ENCODE measurements around the gene ISOC1.

Gene ISOC1

DNA sequence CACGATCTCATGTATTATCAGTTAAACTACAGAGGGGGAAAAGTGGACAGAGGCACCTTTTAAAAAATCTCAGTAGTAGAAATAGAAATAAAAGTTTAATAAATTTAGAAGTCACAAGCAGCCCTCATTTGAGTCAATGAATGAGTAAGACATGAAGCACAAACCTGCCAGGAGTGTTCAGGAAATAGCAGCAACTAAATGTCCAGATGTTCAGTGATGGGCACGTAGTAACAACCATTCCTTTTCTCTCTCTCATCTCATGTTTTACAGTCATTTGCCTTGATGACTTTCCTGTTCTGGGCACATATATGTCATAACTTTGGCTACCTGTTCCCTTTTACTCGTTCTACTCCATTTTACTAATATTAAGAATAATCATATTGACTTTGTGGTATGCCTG lies 17.7 kb downstream of the ISOC1 start:
- TF ChIP-seq POLR2AphosphoS5 (IDR thresholded peaks at IDR 0.05; ENCODE audit: borderline replicate concordance, low read depth, low read length) (no peak), EZH2 (IDR thresholded peaks at IDR 0.05) (no peak), FOXP2 (optimal IDR thresholded peaks at IDR 0.05; ENCODE audit: control extremely low read depth, extremely low read length, insufficient read depth) (no peak)
- Histone ChIP-seq H3K9me3 (ENCODE audit: low read depth, low read length) (no peaks in the 10 kb centered on the region), H3K36me3 (ENCODE audit: insufficient read depth, low read length) (no peaks in the 10 kb centered on the region), H3K9ac (ENCODE audit: insufficient read length) (no peak overlapping the region), H3K4me3 (no peak overlapping the region), H3K27ac (no peak overlapping the region)
- no peak for DNase-seq (ENCODE audit: low read depth, low spot score)

DNA sequence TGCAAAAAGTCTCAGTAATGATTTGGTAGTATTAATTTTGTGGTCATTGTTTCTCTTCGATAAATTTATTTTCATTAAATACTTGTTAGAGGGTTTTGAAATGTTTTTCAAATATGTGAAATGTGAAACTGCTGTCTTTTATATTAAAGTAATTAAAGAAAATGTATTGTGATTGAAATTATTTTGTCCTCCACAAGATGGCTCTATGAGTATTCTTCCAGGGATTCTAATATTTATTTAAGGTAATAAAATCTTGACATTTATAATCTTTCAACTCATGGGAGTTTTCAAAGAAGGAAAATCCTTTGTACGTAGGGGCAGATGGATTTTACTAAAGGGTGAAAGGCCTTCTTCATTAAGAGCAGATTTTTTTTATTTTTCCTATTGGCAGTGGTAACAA lies 19.3 kb downstream of the ISOC1 start:
- no peak overlapping the region for H3K4me3 ChIP-seq
- no peaks in the 10 kb centered on the region for H3K9me3 ChIP-seq (ENCODE audit: low read depth, low read length)
- no peaks in the 10 kb centered on the region for H3K36me3 ChIP-seq (ENCODE audit: insufficient read depth, low read length)
- TF ChIP-seq POLR2AphosphoS5 (IDR thresholded peaks at IDR 0.05; ENCODE audit: borderline replicate concordance, low read depth, low read length) (no peak), FOXP2 (optimal IDR thresholded peaks at IDR 0.05; ENCODE audit: control extremely low read depth, extremely low read length, insufficient read depth) (no peak), EZH2 (IDR thresholded peaks at IDR 0.05) (no peak)
- DNase-seq (ENCODE audit: low read depth, low spot score): no peak
- no peak overlapping the region for H3K27ac ChIP-seq
- H3K9ac ChIP-seq (ENCODE audit: insufficient read length): no peak overlapping the region

DNA sequence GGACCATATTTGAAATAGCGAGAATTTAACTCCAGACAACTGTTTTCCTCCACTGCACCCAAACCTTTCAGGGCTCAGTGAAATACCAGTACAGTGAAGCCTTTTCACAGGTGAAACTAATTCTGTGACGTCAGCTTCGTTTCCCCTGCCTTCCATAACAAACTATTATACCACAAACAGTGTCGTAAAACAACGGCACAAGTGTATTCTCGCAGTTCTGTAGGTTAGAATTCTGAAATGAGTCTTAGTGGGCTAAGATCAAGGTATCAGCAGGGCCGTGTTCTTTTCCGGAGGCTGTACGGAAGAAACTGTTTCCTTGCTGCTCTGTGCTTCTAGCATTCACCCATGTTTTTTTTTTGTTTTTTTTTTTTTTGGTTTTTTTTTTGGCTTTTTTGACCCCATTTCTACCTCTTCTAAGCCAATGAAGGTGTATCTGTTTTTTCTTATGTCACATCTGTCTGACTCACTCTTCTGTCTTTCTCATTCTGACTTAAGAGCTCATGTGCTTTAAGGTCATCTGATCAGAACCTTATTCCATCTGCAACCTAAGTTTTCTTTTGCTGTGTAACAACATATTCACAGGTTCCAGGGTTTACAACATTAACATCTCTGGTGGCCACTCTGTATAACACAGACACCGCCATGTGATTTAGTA lies 20.1 kb downstream of the ISOC1 start:
- no peak overlapping the region for H3K4me3 ChIP-seq
- DNase-seq (ENCODE audit: low read depth, low spot score): no peak
- TF ChIP-seq POLR2AphosphoS5 (IDR thresholded peaks at IDR 0.05; ENCODE audit: borderline replicate concordance, low read depth, low read length) (no peak), EZH2 (IDR thresholded peaks at IDR 0.05) (no peak), FOXP2 (optimal IDR thresholded peaks at IDR 0.05; ENCODE audit: control extremely low read depth, extremely low read length, insufficient read depth) (no peak)
- no peak overlapping the region for H3K27ac ChIP-seq
- no peak overlapping the region for H3K9ac ChIP-seq (ENCODE audit: insufficient read length)
- H3K36me3 ChIP-seq (ENCODE audit: insufficient read depth, low read length): no peaks in the 10 kb centered on the region
- H3K9me3 ChIP-seq (ENCODE audit: low read depth, low read length): no peaks in the 10 kb centered on the region

DNA sequence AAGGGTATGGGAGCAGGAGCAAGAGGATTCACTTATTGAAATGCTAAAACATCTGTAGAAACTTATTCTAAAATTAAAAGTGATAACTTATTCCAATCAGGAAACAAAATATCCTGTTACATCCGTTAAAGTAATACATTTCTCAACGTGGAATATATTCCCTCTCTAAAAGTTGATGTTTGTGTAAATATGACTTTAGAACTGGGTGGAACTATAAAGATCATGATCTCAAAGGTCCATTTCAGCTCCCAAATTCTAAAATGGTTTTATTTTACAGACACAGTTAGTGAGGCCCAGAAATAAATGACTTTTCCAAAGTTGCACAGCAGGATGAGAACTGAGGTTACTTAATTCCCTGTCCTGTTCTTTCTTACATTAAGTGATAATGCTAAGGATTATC lies 21.1 kb downstream of the ISOC1 start:
- Histone ChIP-seq H3K4me3 (no peak overlapping the region), H3K36me3 (ENCODE audit: insufficient read depth, low read length) (no peaks in the 10 kb centered on the region), H3K27ac (no peak overlapping the region), H3K9ac (ENCODE audit: insufficient read length) (no peak overlapping the region), H3K9me3 (ENCODE audit: low read depth, low read length) (no peaks in the 10 kb centered on the region)
- no peak for DNase-seq (ENCODE audit: low read depth, low spot score)
- no peak for TF ChIP-seq POLR2AphosphoS5 (IDR thresholded peaks at IDR 0.05; ENCODE audit: borderline replicate concordance, low read depth, low read length)
- TF ChIP-seq FOXP2 (optimal IDR thresholded peaks at IDR 0.05; ENCODE audit: control extremely low read depth, extremely low read length, insufficient read depth): no peak
- no peak for TF ChIP-seq EZH2 (IDR thresholded peaks at IDR 0.05)

DNA sequence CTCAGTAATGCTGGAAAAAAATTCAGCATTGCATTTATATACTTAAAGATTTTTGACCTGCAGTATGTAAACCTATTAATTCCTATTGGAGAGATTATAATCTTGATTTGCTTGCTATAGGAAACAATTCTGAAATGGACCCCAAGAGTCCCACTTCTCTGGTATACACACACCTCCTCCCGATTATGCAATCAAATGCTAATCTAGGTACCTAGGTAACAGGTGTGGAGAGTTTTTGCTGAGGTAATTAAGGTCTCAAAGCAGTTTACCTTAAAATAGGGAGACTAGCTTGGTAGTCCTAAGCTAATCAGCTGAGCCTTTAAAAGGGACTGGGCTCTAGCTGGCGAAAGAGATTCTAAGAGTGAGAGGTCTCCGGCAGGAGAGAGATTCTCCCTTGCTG lies 22.2 kb downstream of the ISOC1 start:
- H3K4me3 ChIP-seq: no peak overlapping the region
- TF ChIP-seq FOXP2 (optimal IDR thresholded peaks at IDR 0.05; ENCODE audit: control extremely low read depth, extremely low read length, insufficient read depth) (no peak), EZH2 (IDR thresholded peaks at IDR 0.05) (no peak), POLR2AphosphoS5 (IDR thresholded peaks at IDR 0.05; ENCODE audit: borderline replicate concordance, low read depth, low read length) (no peak)

DNA sequence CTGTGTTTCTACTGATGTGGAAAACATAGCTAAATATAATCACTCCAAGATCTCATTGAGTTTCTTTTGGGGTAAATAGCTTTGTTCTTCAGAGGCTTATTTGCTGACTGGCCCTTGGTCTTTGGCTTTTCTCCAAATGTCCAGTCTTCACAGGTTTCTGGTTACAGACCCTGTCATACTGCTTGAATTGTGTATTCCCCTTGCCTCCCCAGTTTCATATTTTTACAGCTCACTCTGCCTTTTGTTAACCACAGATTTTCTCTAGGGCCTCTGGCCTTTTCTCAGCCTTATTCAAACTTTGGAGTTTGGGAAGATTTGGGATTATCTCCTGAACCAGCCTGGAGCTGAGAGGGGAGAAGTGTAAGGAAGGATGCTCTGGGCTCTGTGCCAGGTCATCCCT lies 23.9 kb downstream of the ISOC1 start:
- TF ChIP-seq EZH2 (IDR thresholded peaks at IDR 0.05) (no peak), FOXP2 (optimal IDR thresholded peaks at IDR 0.05; ENCODE audit: control extremely low read depth, extremely low read length, insufficient read depth) (no peak), POLR2AphosphoS5 (IDR thresholded peaks at IDR 0.05; ENCODE audit: borderline replicate concordance, low read depth, low read length) (no peak)
- Histone ChIP-seq H3K36me3 (ENCODE audit: insufficient read depth, low read length) (no peaks in the 10 kb centered on the region), H3K27ac (no peak overlapping the region), H3K9me3 (ENCODE audit: low read depth, low read length) (no peaks in the 10 kb centered on the region), H3K9ac (ENCODE audit: insufficient read length) (no peak overlapping the region), H3K4me3 (no peak overlapping the region)
- no peak for DNase-seq (ENCODE audit: low read depth, low spot score)

More for the DNA sequence above, 22.2 kb downstream of the ISOC1 start:
- DNase-seq (ENCODE audit: low read depth, low spot score): no peak
- H3K9me3 ChIP-seq (ENCODE audit: low read depth, low read length): no peaks in the 10 kb centered on the region
- H3K27ac ChIP-seq: no peak overlapping the region
- H3K9ac ChIP-seq (ENCODE audit: insufficient read length): no peak overlapping the region
- H3K36me3 ChIP-seq (ENCODE audit: insufficient read depth, low read length): no peaks in the 10 kb centered on the region

DNA sequence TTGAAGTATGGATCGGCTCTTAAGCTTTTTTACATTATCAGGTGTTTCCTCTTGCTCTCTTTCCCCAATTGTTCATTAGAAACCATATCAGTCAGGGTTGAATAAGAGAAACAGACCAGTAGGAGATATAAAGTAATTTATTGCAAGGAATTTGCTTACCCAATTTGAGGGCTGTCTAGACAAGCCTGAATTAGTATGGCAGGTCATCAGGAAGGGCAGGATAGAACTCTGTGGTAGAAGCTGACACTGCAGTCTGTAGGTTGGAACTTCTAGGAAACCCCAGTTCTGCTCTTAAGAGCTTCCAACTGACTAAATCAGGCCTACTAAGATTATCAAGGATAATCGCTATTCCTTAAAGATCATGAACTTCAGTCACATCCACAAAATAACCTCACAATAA lies 24.3 kb downstream of the ISOC1 start:
- H3K27ac ChIP-seq: no peak overlapping the region

DNA sequence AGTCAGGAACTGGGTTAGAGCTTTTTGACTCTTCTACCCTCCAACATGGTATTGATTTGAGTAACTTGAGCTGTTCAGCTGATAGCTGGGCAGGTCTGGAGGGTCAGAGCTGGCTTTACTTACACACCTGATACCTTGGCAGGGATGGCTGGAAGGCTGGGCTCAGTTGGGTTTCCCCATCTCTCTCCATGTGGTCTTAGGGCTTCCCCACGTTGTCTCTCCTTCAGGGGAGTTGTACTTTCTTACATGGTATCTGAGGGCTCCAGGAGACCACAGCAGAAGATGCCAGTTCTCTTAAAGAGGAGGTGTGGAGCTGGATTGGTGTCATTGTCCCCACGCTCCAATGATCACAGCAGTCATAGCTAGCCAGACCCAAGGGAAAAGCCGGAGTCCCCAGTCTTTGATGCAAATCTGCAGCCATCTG lies 25.6 kb downstream of the ISOC1 start:
- no peak overlapping the region for H3K4me3 ChIP-seq
- DNase-seq (ENCODE audit: low read depth, low spot score): no peak
- no peaks in the 10 kb centered on the region for H3K9me3 ChIP-seq (ENCODE audit: low read depth, low read length)
- H3K9ac ChIP-seq (ENCODE audit: insufficient read length): no peak overlapping the region
- no peak overlapping the region for H3K27ac ChIP-seq
- TF ChIP-seq FOXP2 (optimal IDR thresholded peaks at IDR 0.05; ENCODE audit: control extremely low read depth, extremely low read length, insufficient read depth) (no peak), EZH2 (IDR thresholded peaks at IDR 0.05) (no peak), POLR2AphosphoS5 (IDR thresholded peaks at IDR 0.05; ENCODE audit: borderline replicate concordance, low read depth, low read length) (no peak)
- H3K36me3 ChIP-seq (ENCODE audit: insufficient read depth, low read length): no peaks in the 10 kb centered on the region

More for the DNA sequence above, 24.3 kb downstream of the ISOC1 start:
- TF ChIP-seq FOXP2 (optimal IDR thresholded peaks at IDR 0.05; ENCODE audit: control extremely low read depth, extremely low read length, insufficient read depth) (no peak), EZH2 (IDR thresholded peaks at IDR 0.05) (no peak), POLR2AphosphoS5 (IDR thresholded peaks at IDR 0.05; ENCODE audit: borderline replicate concordance, low read depth, low read length) (no peak)
- Histone ChIP-seq H3K9ac (ENCODE audit: insufficient read length) (no peak overlapping the region), H3K4me3 (no peak overlapping the region), H3K36me3 (ENCODE audit: insufficient read depth, low read length) (no peaks in the 10 kb centered on the region), H3K9me3 (ENCODE audit: low read depth, low read length) (no peaks in the 10 kb centered on the region)
- no peak for DNase-seq (ENCODE audit: low read depth, low spot score)

DNA sequence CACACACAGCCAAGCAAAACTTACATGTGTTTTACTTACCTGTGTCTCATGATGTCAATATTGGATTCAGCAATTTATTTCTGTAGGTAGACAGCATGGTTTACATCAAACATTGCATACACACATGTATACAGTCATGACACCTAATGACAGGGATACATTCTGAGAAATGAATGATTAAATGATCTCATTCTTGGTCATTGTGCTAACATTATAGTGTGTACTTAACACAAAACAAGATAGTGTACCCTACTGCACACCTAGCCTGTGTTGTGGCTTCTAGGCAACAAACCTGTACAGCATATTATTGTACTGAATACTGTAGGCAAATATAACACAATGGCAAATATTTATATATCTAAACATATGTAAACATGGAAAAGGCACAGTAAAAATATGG lies 28.0 kb downstream of the ISOC1 start:
- no peaks in the 10 kb centered on the region for H3K36me3 ChIP-seq (ENCODE audit: insufficient read depth, low read length)
- DNase-seq (ENCODE audit: low read depth, low spot score): no peak
- H3K4me3 ChIP-seq: no peak overlapping the region
- H3K9ac ChIP-seq (ENCODE audit: insufficient read length): no peak overlapping the region
- TF ChIP-seq EZH2 (IDR thresholded peaks at IDR 0.05): no peak
- no peak for TF ChIP-seq FOXP2 (optimal IDR thresholded peaks at IDR 0.05; ENCODE audit: control extremely low read depth, extremely low read length, insufficient read depth)
- TF ChIP-seq POLR2AphosphoS5 (IDR thresholded peaks at IDR 0.05; ENCODE audit: borderline replicate concordance, low read depth, low read length): no peak
- no peaks in the 10 kb centered on the region for H3K9me3 ChIP-seq (ENCODE audit: low read depth, low read length)
- H3K27ac ChIP-seq: no peak overlapping the region

Data from SK-N-MC (cell line).